Measurements from ENCODE around the gene RUFY3. TPM values are rescaled to one million over a fixed set of nuclear protein-coding genes. Genes with fewer than 3 reads are reported as not detected.
A peak's percentile ranks its signal among the peaks of the same experiment; 100 is the strongest.

Gene RUFY3
- total and polyA plus RNA-seq, 7 donors: 6.0 to 73.4 (median 47.4) TPM

DNA sequence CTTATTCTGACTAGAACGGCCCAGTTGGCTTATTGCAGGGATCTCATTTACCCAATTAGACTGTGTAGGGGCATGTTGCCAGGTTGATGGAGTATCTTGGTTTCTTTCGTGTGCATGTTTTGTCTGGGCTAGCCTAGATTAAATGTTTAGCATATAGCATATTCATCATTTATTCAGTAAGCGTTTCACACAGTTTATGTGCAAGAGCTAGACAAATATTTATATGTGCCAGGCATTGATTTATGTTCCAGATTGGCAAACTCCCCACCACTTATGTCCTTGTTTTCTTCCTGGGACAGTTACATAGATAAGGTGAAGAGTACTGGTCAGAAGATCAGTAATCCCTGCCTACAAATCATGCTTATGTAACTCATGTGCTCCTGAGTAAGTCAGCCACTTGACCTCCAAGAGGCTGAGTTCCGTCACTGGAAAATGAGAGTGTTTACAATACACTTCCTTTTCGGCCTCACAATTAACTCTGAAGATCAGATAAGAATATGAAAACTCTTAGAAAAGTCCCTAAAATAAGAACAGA is 57.2 kb downstream of the RUFY3 start:
- TF ChIP-seq EP300 (IDR thresholded peaks at IDR 0.05) (no peak), POLR2AphosphoS5 (IDR thresholded peaks at IDR 0.05) (peak in 3 of 4 donors; percentile 24 to 34 (median 31))
- Histone ChIP-seq H3K27ac (peak overlapping the region in 3 of 4 donors; percentile 45 to 57 (median 53)), H3K4me3 (no peak overlapping the region), H3K9me3 (no peaks in the 10 kb centered on the region), H3K36me3 (peaks cover 3 to 82% (median 9%) of the 10 kb centered on the region in 4 donors), H3K4me1 (peaks cover 0 to 11% (median 8%) of the 10 kb centered on the region in 4 donors), H3K27me3 (no peaks in the 10 kb centered on the region)
- DNase-seq: no peak
- 65 to 66% methylated on average over 5 of the region's 5 CpGs for WGBS, 2 donors
- intact Hi-C loops (cut with DNase I): no loop called here

DNA sequence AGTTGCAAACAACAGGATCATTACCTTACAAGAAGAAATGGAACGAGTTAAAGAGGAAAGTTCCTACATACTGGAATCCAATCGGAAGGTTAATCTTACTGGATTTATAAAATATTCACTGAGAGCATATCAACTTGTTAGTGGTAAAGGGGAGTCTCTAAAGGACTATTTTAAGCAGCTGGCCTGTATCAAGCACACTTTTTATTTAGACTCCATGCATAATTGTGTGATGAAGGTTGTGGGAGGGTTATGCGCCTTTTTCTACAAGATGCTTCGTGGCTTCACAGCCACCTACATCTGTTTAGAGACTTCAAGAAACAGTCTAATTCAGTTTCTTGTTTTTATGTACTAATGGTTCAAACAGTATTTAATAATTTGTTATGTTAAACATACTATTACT is 61.3 kb downstream of the RUFY3 start:
- Histone ChIP-seq H3K27ac (no peak overlapping the region), H3K4me3 (no peak overlapping the region), H3K4me1 (peaks cover 0 to 11% (median 8%) of the 10 kb centered on the region in 4 donors), H3K27me3 (no peaks in the 10 kb centered on the region), H3K9me3 (no peaks in the 10 kb centered on the region), H3K36me3 (peaks cover 3 to 91% (median 6%) of the 10 kb centered on the region in 4 donors)
- intact Hi-C loops (cut with DNase I): no loop called here
- TF ChIP-seq POLR2A (IDR thresholded peaks at IDR 0.05) (no peak), EP300 (IDR thresholded peaks at IDR 0.05) (no peak), POLR2AphosphoS5 (IDR thresholded peaks at IDR 0.05) (no peak)
- TF ChIP-seq, protein P1, sequence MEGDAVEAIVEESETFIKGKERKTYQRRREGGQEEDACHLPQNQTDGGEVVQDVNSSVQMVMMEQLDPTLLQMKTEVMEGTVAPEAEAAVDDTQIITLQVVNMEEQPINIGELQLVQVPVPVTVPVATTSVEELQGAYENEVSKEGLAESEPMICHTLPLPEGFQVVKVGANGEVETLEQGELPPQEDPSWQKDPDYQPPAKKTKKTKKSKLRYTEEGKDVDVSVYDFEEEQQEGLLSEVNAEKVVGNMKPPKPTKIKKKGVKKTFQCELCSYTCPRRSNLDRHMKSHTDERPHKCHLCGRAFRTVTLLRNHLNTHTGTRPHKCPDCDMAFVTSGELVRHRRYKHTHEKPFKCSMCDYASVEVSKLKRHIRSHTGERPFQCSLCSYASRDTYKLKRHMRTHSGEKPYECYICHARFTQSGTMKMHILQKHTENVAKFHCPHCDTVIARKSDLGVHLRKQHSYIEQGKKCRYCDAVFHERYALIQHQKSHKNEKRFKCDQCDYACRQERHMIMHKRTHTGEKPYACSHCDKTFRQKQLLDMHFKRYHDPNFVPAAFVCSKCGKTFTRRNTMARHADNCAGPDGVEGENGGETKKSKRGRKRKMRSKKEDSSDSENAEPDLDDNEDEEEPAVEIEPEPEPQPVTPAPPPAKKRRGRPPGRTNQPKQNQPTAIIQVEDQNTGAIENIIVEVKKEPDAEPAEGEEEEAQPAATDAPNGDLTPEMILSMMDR (IDR thresholded peaks at IDR 0.05): no peak
- DNase-seq: no peak
- 88 to 96% methylated on average over 4 of the region's 4 CpGs for WGBS, 2 donors

DNA sequence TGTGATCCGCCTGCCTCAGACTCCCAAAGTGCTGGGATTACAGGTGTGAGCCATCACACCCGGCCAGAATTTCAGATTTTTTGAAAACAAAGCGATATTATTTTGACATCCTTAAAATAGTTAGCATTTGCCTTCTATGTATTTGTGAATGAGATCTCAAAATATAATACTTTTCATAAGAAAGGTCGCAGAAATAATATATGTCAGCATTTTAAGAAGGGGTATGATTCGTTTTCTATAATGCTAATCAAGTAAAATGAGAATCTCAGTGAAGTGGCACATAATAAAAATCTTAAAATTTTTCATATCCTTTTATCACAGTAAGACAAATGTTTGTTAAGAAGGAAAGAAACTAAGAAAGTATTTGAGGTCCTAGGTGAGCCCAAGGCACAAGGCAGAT is 65.7 kb downstream of the RUFY3 start:
- no peak overlapping the region for H3K4me3 ChIP-seq
- DNase-seq: no peak
- TF ChIP-seq, protein P1 (IDR thresholded peaks at IDR 0.05): no peak
- TF ChIP-seq POLR2A (IDR thresholded peaks at IDR 0.05) (no peak), EP300 (IDR thresholded peaks at IDR 0.05) (no peak), POLR2AphosphoS5 (IDR thresholded peaks at IDR 0.05) (no peak)
- no peaks in the 10 kb centered on the region for H3K9me3 ChIP-seq
- WGBS, 2 donors: 97 to 98% methylated on average over 5 of the region's 5 CpGs
- no peak overlapping the region for H3K27ac ChIP-seq
- intact Hi-C loops (cut with DNase I): no loop called here
- H3K27me3 ChIP-seq: no peaks in the 10 kb centered on the region
- no peaks in the 10 kb centered on the region for H3K4me1 ChIP-seq
- peaks cover under 1 to 99% (median 19%) of the 10 kb centered on the region in 4 donors for H3K36me3 ChIP-seq

DNA sequence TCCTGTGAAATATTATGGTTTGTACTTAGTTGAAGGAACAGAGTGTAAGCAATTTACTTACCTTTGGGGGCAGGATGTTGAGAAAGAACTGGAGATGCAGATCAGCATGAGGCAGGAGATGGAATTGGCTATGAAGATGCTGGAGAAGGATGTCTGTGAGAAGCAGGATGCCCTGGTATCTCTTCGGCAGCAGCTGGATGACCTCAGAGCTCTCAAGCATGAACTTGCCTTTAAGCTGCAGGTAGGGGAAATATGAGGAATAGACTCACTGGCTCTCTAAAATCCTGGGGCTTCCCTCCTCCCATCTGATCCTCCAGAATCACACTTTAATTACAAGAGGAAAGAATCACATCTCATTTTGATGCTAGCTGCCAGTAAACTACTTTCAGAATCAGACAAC is 67.0 kb downstream of the RUFY3 start:
- H3K36me3 ChIP-seq: peaks cover 0 to 99% (median 23%) of the 10 kb centered on the region in 4 donors

DNA sequence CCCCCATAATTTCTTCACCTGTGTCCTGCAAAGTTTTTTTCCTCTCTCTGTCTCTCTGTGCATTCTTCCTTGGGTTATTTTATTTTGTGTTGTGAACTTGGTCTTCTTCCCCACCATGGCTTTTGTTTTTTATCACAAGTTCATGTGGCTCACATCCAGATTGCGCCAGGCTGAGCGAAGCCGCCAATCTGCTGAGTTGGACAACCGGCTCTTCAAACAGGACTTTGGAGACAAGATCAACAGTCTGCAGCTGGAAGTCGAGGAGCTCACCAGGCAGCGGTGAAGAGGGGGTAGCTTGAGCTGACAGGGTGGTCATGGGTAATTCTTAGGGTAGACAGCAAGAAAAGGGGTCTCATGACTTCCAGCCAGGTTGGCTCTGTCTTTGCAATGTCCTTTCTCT is 71.9 kb downstream of the RUFY3 start:
- intact Hi-C loops (cut with DNase I): no loop called here
- no peak for DNase-seq
- Histone ChIP-seq H3K4me3 (no peak overlapping the region), H3K36me3 (peaks cover 0 to 97% (median 33%) of the 10 kb centered on the region in 4 donors), H3K9me3 (no peaks in the 10 kb centered on the region), H3K27ac (no peak overlapping the region), H3K27me3 (no peaks in the 10 kb centered on the region), H3K4me1 (no peaks in the 10 kb centered on the region)
- no peak for TF ChIP-seq EP300 (IDR thresholded peaks at IDR 0.05)
- no peak for TF ChIP-seq POLR2AphosphoS5 (IDR thresholded peaks at IDR 0.05)
- no peak for TF ChIP-seq POLR2A (IDR thresholded peaks at IDR 0.05)
- TF ChIP-seq, protein P1 (IDR thresholded peaks at IDR 0.05): no peak
- 96% methylated on average over 6 of the region's 6 CpGs for WGBS, 2 donors

More for the DNA sequence above, 67.0 kb downstream of the RUFY3 start:
- H3K4me1 ChIP-seq: no peaks in the 10 kb centered on the region
- H3K4me3 ChIP-seq: no peak overlapping the region
- no peaks in the 10 kb centered on the region for H3K9me3 ChIP-seq
- no peak for DNase-seq
- 95 to 98% methylated on average over 1 of the region's 1 CpG for WGBS, 2 donors
- no peak for TF ChIP-seq POLR2AphosphoS5 (IDR thresholded peaks at IDR 0.05)
- no peak for TF ChIP-seq POLR2A (IDR thresholded peaks at IDR 0.05)
- TF ChIP-seq EP300 (IDR thresholded peaks at IDR 0.05): no peak
- TF ChIP-seq, protein P1 (IDR thresholded peaks at IDR 0.05): no peak
- intact Hi-C loops (cut with DNase I): no loop called here
- H3K27me3 ChIP-seq: no peaks in the 10 kb centered on the region
- no peak overlapping the region for H3K27ac ChIP-seq
